Activated CD4-positive, alpha-beta T cell treated with anti-CD3 and anti-CD28 coated beads, Interleukin-2, amount 50 U/mL, for 24 hours (primary cell): Measurements from ENCODE around the gene AUTS2.
"Not testable (repeated sequence)": the region's sequence is repeated elsewhere in the genome, so short reads cannot be mapped to it uniquely, and the experiment has no call there.

ENCODE experiments used
- DNase-seq, 2 donors: peaks; one replicate each; pipeline ENCODE4 v3.0.0-alpha.2; 2020; ENCODE audit warnings: low read depth in 1 of 2, low spot score in 1 of 2

The AUTS2 gene

DNA sequence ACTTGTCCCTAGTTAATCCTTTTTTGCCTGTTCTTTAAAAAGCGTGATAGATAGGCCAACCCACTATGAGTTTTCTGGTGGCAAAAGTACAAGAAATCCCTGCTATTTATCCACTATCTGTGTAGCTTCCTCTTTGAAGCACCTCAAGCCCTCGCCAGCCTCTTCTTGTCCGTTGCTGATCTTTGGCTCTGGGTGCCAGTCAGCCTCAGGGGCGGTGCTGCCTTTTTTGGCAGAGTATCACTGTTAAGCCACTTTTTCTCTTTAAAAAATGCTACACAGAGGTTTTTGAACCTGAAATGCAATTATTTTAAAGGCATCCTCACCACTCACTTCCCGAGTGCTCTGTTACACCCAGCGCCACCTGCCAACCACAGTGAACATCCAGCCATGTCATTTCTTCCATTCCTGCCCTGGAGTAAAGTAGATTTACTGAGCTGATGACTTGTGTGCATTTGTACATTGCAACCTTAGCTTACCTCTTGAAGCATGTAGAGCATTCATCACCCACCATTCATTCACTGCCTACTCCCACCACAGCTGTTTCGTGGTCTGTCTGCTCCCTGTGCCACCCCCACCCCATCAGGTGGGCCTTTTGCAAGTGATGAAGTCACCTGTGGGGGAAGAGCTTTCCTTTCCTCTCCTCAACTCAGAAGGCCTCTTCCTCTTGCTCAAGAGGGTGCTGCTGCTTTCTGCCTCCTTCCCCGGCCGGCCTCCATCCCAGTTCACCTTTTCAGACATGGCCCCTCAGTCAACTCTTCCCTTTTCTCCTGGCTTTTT, 1119.5 kb downstream of the AUTS2 start:
- no peak for DNase-seq

DNA sequence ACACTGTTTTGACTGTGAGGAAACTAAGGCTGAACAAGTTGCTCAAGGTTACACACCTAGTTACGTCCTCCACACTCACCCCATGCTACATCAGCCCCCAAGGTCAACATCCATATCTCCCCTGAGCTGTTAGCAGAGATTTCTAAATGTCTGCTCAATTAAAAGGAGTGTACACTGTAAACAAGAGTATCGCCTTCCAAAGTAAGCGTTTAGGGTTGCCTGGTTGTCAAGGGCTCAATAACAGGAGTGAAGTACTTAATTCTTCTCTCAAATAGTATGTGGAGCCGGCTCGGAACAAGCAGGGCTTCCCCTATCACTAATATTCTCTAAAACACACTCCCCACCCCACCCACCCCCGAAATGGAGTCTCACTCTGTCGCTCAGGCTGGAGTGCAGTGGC, 1120.8 kb downstream of the AUTS2 start:
- no peak for DNase-seq

DNA sequence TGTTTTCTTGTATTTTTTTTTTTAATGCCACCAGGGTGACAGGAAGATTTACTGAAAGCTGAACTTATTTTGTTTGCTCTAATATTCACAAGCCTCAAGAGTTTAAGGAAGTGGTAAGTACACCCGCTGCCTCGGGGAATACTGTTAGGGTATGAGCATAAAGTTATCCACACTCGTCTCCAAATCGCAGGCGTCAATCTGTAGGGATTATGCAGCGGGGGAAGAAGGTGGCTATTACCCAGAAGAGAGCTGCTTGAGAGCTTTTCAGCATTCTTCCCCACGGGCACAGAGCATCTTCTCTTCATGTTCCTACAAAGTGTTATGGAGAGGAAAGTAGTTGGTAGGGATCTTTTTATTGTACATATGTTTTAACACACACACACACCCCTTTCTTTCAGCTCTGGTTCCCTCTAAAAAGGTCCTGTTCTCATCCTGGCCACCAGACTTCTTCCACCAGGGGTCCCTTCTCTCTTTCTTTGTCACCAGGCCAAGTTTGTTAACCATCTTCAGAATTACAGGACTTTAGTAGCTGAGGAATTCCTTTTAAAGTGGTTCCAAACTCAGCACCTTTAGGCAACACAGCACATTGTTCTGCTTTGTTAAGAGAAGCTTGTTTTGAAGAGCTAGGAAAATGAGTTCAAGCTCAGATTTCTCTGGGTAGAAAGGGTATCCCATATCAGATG, 1122.1 kb downstream of the AUTS2 start:
- no peak for DNase-seq

DNA sequence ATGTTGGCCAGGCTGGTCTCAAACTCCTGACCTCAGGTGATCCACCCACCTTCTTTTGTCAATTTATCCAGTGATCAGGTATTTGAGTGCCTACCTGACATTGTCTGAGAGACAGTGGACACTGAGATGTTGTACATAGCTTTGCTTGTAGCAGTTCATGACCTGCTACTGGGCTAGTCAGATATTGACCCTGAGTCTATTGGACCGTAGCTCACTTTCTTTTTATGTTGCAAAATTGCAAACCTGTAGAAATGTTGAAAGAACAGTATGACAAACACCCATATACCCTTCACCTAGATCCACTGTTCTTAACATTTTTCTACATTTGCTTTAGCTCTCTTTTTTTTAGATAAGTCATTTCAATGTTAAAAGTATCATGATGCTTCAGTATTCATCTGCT, 1123.2 kb downstream of the AUTS2 start:
- no peak for DNase-seq

DNA sequence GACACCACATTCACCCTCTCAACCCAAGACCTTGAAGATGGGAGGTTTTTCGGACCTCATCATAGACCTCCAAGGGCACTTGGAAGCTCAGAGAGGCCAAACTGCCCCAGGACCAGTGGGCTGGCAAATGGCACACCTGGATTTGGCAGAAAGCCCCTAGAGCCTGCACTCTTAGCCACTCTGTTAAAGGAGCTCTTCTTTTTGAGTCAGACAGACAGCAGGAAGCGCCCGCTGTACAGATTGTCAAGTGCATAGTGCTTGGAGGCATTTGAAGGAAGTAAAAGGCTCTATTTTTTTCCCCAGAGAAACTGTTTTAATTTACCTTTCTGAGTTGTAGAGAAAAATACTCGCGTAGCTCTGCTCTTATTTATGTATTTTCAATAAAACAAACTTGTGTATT, 1125.1 kb downstream of the AUTS2 start:
- no peak for DNase-seq

DNA sequence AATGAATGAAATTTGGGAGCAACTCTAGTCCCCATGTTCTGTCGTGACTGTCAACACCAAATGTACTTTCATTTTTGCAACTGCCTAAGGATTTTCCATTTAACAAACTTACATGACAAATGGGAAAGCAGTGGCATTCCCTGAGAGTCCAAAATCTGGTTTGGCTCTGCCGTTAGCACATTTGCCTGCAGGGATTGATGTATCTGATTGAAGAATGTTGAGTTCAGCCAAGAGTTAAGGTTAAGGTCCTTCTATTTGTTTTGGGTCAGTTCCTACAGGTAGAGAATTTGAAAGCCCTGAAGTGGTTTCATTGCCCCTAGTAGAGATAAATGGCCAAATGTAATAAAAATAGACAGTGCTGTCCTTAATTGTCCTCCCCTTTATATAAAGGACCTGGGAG, 1127.2 kb downstream of the AUTS2 start:
- no peak for DNase-seq

DNA sequence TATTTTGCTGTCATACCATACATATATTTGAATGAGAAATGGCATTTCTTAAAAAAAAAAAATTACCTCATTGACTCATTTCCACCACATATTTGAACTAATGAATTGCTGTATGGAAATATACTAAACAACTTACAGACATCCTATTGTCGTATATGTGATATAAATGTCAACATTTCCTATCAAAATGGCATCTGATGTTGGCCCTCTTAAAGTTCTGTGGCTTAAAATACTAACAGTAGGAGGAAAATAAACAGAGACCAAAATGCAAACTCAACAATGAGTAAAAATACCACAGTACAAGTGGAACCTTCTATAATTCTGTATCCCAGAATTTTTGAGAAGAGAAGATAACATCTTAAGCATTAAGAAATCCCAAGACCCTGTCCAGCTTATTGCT, 1128.0 kb downstream of the AUTS2 start:
- DNase-seq = no peak

DNA sequence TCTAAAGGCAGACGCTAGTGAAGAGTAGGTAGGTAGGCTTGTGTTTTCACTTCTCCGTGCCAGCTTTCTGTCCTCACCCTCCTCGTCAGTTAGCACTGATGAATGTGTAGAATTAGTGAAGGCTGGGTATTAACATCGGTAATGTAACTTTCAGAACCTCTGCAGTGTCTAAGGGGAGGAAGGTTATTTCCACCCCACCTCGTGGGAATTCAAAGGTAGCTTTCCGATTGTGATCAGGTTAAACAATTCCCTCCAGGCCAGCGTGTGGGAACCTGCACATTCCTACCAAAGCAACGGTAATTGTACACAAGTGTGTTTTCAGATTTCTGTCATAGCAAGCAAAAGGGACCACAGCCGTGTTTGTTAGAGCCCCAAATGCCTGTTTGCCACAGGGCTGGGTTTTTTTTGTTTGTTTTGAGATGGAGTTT, 1128.7 kb downstream of the AUTS2 start:
- DNase-seq = no peak

DNA sequence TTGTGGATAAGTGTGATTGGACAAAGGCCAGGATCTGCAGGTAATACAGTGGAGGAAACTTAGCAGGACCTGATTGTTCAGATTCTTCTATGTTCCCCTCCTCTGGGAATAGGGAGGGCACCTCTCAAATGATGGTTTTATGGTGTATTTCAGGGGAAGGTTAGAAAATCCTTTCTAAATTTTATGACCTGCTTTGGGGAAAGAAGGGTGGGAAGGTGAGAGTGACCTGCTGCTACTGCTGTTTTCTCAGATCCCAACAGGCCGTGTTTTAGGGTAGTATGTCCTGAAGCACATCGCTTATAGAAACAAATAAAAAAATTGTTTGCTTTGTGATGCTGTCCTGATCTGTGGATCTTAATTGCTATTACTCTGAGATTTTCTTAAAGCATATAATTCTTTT, 1129.6 kb downstream of the AUTS2 start:
- DNase-seq = no peak

DNA sequence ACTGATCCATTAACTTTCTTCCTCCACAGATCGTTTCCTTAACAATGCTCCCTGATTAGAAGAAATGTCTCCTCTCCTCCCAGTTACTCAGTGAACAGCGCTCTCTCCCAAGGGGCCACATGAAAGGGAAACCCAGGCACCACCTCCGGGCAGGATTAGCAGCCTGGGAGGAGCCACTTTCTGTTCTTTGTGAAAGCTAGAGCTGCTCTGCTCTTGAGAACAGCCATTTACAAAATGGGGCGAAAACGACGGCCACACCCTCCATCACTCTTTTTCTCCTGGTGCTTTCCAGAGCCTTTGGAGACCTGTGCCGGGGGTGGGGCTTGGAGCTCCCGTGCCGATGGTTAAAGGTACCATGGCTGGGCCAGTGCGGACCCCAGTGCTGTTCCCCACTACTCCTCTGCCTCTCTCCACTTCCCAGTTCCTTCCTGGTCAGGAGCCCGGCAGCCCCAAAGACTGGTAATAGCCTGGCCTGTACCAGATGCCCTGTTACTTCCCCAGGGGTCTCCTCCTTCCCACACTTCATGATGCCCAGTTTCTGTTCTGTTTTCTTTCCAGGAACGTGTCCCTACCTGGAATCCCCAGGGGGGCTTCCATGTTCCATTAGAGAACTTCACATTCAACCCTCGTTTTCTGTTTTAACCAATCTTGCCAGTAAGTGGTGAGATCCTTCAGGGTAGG, 1130.7 kb downstream of the AUTS2 start:
- no peak for DNase-seq

DNA sequence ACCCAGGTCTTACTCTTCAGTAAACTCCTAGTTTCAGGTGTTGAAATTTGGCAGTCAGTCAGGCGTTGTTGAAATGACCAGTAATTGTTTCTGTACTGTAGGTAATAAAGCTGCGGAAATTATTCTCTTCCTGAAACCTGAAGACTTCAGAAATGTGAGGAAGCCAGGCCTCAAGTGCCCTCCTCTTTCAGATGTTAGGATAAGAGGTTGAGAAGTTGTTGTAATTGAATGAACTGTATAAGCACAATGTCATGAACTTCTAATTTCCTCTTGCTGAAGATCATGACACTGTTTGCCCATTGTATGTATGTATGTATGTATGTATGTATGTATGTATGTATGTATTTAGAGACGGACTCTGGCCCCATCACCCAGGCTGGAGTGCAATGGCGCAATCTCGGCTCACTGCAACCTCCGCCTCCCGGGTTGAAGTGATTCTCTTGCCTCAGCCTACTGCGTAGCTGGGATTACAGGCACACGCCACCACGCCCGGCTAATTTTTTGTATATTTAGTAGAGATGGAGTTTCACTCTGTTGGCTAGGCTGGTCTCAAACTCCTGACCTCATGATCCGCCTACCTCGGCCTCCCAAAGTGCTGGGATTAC, 1131.4 kb downstream of the AUTS2 start:
- not testable (repeated sequence) for DNase-seq

DNA sequence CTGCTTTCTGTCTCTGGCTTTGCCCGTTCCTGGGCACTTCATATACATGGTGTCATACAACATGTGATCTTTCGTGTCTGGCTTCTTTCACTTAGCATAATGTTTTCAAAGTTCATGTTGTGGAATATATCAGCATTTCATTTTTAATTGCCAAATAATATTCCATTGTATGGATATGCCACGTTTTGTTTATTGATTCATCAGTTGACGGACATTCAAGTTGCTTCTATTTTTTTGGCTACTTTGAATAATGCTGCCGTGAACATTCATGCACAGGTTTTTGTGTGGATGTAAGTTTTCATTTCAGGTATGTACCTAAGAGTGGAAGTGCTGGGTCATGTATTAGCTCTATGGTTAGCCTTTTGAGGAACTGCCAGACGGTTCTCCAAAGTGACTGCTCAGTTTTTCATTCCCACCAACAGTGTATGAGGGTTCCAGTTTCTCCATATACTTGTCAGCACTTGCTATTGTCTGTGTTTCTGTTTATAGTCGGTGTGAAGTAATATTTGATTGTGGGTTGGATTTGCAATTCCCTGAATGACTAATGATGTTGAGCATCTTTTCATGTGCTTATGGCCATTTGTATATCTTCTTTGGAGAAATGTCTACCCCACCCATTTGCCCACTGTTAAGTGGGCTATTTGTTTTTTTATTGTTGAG, 1132.3 kb downstream of the AUTS2 start:
- no peak for DNase-seq

DNA sequence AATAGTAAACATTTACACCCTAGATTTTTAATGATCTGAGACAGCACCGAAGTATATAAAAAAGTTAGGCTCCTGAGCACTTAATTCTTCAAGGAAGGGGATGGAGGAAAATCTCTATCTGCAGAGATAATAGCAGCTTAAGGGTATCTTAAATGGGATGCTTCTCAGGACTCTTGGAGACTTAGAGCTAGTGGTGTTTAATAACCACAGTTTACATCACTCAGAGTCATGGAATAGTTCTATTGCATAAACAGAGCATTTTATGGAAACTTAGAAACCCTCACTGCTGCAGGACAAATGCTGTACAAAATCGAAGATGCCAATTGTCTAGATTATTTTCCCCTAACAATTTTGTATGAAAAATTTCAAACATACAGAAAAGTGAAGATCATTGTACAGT, 1134.8 kb downstream of the AUTS2 start:
- DNase-seq = no peak

DNA sequence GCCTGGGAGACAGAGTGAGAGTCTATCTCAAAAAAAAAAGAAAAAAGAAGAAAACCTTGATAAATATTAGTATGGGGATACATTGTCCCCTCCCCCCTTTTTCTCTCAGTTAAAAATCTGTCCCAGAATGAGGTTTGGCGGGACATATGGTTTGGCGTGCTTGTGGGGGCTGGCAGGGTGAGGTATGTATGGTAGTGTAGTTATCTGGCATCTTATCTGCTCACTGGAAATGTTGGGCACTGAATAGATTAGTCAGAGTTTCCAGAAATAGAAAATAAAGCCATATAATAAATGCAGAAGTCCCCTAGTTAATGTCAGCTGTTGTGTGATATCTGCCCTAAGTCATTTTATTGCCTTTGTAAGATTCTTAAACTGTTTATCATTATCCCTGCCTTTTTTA, 1136.1 kb downstream of the AUTS2 start:
- DNase-seq = no peak

DNA sequence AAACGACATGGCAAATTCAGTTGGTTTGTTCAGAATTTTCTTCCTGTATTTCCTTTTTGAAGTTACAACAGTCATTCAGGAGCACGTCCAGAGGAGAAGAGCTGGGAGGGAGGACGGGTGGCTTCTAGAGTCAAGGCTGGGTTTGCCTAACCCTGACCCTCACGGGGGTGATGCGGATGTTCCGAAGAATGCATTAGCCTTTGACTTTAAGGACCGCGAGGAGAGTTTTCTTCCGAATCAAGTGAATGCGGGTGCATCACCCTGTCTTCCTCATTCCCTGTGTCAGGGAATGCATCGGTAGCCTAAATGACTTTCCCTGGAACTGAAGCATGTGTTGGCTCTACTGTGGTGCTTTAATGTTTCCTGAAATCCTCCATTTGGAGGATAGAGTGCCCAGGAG, 1137.0 kb downstream of the AUTS2 start:
- no peak for DNase-seq

DNA sequence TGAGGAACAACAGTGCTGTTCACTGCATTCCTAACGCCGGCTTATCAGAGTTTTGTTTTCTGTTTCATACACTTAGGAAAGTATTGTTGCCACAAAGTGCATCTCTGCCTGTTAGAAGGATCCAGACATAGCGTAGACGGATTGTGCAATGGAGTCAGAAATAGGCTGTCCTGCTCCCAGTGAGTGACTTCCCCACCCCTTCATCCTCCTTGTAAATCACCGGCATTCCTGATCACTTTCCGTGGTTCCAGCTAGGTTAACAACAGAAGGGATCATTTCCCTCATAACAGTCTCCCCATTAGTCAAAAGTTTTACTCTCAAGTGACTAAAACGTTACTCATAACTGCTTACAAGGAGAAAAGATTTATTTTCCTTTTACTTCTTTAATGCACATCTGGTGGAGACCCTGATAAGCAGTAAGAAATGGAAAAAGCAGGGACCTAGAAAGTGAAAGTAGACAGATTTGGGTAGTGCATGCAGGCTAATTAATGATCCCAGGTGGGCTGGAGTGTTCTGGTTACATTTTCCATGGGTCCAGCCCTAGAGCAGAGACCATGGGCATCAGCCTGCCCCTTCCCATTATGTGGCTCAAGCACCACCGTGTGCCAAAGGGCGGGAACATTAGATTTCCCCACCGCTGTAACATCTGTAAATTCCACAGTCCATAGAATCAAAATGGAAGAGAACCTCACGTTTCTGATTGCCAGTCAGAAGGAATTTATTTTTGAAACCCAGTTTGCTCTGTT, 1138.6 kb downstream of the AUTS2 start:
- no peak for DNase-seq

DNA sequence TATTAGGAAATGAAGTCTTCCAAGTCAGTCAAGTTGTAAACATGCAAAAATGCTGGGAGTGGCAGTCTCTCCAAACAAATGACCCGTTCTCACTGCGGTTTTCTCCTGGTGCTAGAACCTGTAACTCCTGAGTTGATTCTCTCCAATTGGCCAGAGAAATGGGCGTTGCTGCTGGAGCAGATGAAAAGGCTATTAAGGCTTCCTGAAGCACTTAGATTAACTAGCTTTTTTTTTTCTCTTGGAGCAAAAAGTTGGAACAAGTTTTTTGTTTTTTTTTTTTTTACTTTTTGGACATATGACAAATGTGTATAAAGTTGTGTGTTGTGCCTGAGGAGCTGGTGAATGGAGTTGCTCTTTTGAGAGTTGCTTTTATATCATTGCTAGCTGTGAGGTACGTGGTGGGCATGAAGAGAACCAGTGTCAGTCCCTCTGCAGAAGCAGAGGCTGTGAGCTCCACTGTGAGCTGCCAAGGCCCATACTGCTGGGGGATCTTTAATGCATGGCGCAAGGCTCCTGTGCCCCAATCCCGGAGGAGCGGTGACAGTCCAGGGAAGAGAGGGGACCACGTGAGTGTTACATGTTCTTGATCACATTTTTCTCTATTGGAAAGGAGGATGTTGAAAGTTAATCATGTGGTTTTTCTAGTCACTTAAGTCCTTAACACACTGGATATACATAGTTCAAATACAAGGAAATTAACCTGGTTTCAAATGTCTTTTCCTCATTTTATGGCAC, 1140.0 kb downstream of the AUTS2 start:
- no peak for DNase-seq

DNA sequence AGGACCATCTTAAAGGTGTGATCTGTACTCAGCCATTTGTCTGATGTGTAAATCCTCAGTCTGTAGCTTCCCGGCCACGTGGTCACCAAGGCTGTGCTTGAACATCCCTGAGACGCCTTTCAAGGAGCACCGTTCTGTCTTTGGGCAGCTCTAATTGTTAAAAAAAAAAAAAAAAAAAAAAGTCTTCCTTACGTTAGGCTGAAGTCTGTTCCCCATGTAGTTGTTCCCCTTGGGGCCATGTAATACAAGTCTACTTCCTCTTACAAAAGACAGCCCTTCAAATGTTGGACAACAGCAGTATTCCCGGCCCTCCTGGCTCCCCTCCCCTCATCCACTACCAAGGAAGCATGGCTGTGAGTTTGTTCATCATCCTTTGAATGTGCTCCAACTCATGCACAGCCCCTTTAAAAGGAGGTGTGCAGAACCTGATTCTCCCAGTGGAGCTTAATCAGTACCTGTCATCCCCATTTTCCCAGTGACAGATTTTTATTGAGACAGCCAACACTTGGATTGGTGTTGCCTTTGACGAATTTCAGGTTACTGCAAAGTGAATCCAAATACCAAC, 1141.5 kb downstream of the AUTS2 start:
- DNase-seq = no peak

DNA sequence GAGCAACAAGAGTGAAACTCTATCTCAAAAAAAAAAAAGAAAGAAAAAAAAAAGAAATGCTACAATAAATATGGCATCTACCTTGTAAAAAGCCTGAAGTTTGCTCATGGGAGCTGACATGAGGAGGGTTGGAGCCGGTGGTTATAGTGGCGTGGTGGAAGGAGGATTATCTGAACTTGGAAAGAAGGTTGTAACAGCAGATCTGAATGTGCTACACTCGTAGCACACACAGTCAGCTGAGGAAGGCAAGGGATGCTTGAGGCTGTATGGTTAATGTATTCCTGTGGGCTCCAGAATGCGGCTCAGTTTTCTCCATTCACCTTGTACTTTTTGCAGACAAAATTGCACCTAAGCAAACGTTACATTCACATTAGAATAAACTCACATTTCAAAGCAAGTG, 1143.4 kb downstream of the AUTS2 start:
- DNase-seq = no peak
